Mesendoderm (in vitro differentiated cells): ENCODE data around the gene NPL.

Source experiments
- DNase-seq: peaks from one replicate; pipeline ENCODE4 v3.0.0; 2013
- H2AK5ac ChIP-seq: 2 replicates; pipeline ENCODE4 v1.6.1; 2013; ENCODE audit warnings: low read length, inconsistent platforms
- H2BK120ac ChIP-seq: 2 replicates; pipeline ENCODE4 v1.6.1; 2013; ENCODE audit warnings: low read depth, mild to moderate bottlenecking, low read length, moderate library complexity, mixed read lengths
- H2BK15ac ChIP-seq: replicated peaks from 2 replicates; pipeline ENCODE4 v1.6.1; 2013; ENCODE audit warnings: low read depth, mild to moderate bottlenecking, moderate library complexity
- H2BK5ac ChIP-seq: 2 replicates; pipeline ENCODE4 v1.6.1; 2013; ENCODE audit warnings: low read length, inconsistent platforms
- H3K18ac ChIP-seq: 2 replicates; pipeline ENCODE4 v1.6.1; 2013; ENCODE audit warnings: mild to moderate bottlenecking, low read length, mixed read lengths
- H3K23ac ChIP-seq: one replicate; pipeline ENCODE4 v1.6.1; 2013; ENCODE audit warnings: low read length
- H3K27ac ChIP-seq: 2 replicates; pipeline ENCODE4 v1.5.1; 2013; ENCODE audit warnings: low read depth, mild to moderate bottlenecking, inconsistent platforms, low read length, moderate library complexity
- H3K27me3 ChIP-seq: 2 replicates; pipeline ENCODE4 v1.6.1; 2013; ENCODE audit warnings: low read length, control low read depth, mild to moderate bottlenecking, inconsistent platforms; ENCODE audit not compliant: insufficient read depth, poor library complexity
- H3K36me3 ChIP-seq: 2 replicates; pipeline ENCODE4 v1.6.1; 2013; ENCODE audit warnings: low read length, inconsistent platforms; ENCODE audit not compliant: control insufficient read depth, insufficient read depth
- H3K4ac ChIP-seq: one replicate; pipeline ENCODE4 v1.6.1; 2013; ENCODE audit warnings: low read depth, mild to moderate bottlenecking, low read length, moderate library complexity
- H3K4me1 ChIP-seq: 2 replicates; pipeline ENCODE4 v1.6.1; 2013; ENCODE audit warnings: low read depth, low read length, inconsistent platforms; ENCODE audit not compliant: control insufficient read depth
- H3K4me2 ChIP-seq: 2 replicates; pipeline ENCODE4 v1.6.1; 2013; ENCODE audit warnings: low read length
- H3K4me3 ChIP-seq: 2 replicates; pipeline ENCODE4 v1.5.1; 2013; ENCODE audit warnings: mild to moderate bottlenecking, low read length
- H3K56ac ChIP-seq: one replicate; pipeline ENCODE4 v1.6.1; 2013; ENCODE audit warnings: low read length
- H3K79me1 ChIP-seq: 2 replicates; pipeline ENCODE4 v1.6.1; 2013; ENCODE audit warnings: low read length, inconsistent platforms
- H3K79me2 ChIP-seq: 2 replicates; pipeline ENCODE4 v1.6.1; 2013; ENCODE audit warnings: mild to moderate bottlenecking, low read length; ENCODE audit not compliant: control insufficient read depth, insufficient read depth
- H3K9ac ChIP-seq: 2 replicates; pipeline ENCODE4 v1.6.1; 2013; ENCODE audit warnings: low read length, inconsistent platforms
- H4K5ac ChIP-seq: one replicate; pipeline ENCODE4 v1.6.1; 2013; ENCODE audit warnings: low read length
- H4K8ac ChIP-seq: one replicate; pipeline ENCODE4 v1.6.1; 2013; ENCODE audit warnings: low read depth, mild to moderate bottlenecking, control low read depth, low read length, moderate library complexity
- WGBS: extraction: QIAGEN DNeasy Blood & Tissue Kit; methylation state at CpG from one replicate; pipeline ENCODE4 v1.1.7; 2013; ENCODE audit warnings: low lambda C conversion rate, missing lambda C conversion rate; ENCODE audit not compliant: insufficient coverage; ENCODE audit errors: extremely low coverage; 5-methylcytosine and 5-hydroxymethylcytosine counted together

The NPL gene

GRCh38 chr1:182770232-182770631 is 19.3 kb upstream of the NPL start:
- no peak overlapping the region for H3K27ac ChIP-seq
- H4K5ac ChIP-seq = no peak overlapping the region
- H3K4me1 ChIP-seq = peaks cover 8% of the 10 kb centered on the region
- H3K4ac ChIP-seq = no peak overlapping the region
- H2BK15ac ChIP-seq = no peak overlapping the region
- no peaks in the 10 kb centered on the region for H3K79me1 ChIP-seq
- no peak overlapping the region for H3K9ac ChIP-seq
- H3K23ac ChIP-seq = no peak overlapping the region
- no peak overlapping the region for H2AK5ac ChIP-seq
- H4K8ac ChIP-seq = no peak overlapping the region
- H3K18ac ChIP-seq = no peak overlapping the region
- H3K56ac ChIP-seq = no peak overlapping the region
- H2BK5ac ChIP-seq = no peak overlapping the region
- H3K4me2 ChIP-seq = no peak overlapping the region
- H3K27me3 ChIP-seq = no peaks in the 10 kb centered on the region
- DNase-seq = no peak
- no peaks in the 10 kb centered on the region for H3K79me2 ChIP-seq
- H3K4me3 ChIP-seq = no peak overlapping the region
- H2BK120ac ChIP-seq = no peak overlapping the region
- H3K36me3 ChIP-seq = no peaks in the 10 kb centered on the region
- no CpG with 5 or more reads among the region's 2 CpGs for WGBS

- Histone ChIP-seq H3K4me2 (no peak overlapping the region), H3K27me3 (no peaks in the 10 kb centered on the region), H3K36me3 (no peaks in the 10 kb centered on the region), H4K8ac (no peak overlapping the region), H3K79me2 (no peaks in the 10 kb centered on the region), H2BK5ac (peak overlapping the region; percentile 32), H3K23ac (no peak overlapping the region), H4K5ac (no peak overlapping the region), H2BK15ac (no peak overlapping the region), H3K4ac (no peak overlapping the region), H3K4me1 (peaks cover 8% of the 10 kb centered on the region), H2BK120ac (no peak overlapping the region), H2AK5ac (no peak overlapping the region), H3K79me1 (no peaks in the 10 kb centered on the region), H3K9ac (no peak overlapping the region), H3K18ac (no peak overlapping the region), H3K27ac (peak overlapping the region; percentile 54), H3K56ac (peak overlapping the region; percentile 22), H3K4me3 (no peak overlapping the region)
- DNase-seq = peak; percentile 64
- WGBS = no CpG with 5 or more reads among the region's 4 CpGs
These were observed 18.2 kb upstream of the NPL start for GRCh38 chr1:182771187-182771984.

- Histone ChIP-seq H3K27me3 (no peaks in the 10 kb centered on the region), H2AK5ac (no peak overlapping the region), H2BK5ac (no peak overlapping the region), H3K4me3 (no peak overlapping the region), H3K4me1 (peaks cover 4% of the 10 kb centered on the region), H3K9ac (no peak overlapping the region), H4K8ac (no peak overlapping the region), H3K27ac (no peak overlapping the region), H3K4ac (no peak overlapping the region), H2BK15ac (no peak overlapping the region), H3K79me1 (no peaks in the 10 kb centered on the region), H3K4me2 (no peak overlapping the region), H4K5ac (no peak overlapping the region), H3K79me2 (no peaks in the 10 kb centered on the region), H2BK120ac (no peak overlapping the region), H3K36me3 (no peaks in the 10 kb centered on the region), H3K56ac (no peak overlapping the region), H3K23ac (no peak overlapping the region), H3K18ac (no peak overlapping the region)
- no peak for DNase-seq
These were observed 12.2 kb upstream of the NPL start for GRCh38 chr1:182777386-182777785.

- H3K79me1 ChIP-seq = no peaks in the 10 kb centered on the region
- no peak overlapping the region for H3K9ac ChIP-seq
- no peaks in the 10 kb centered on the region for H3K36me3 ChIP-seq
- no peaks in the 10 kb centered on the region for H3K79me2 ChIP-seq
- no CpG with 5 or more reads among the region's 2 CpGs for WGBS
- H2BK5ac ChIP-seq = no peak overlapping the region
- H3K23ac ChIP-seq = no peak overlapping the region
- no peak overlapping the region for H3K4me3 ChIP-seq
- H4K8ac ChIP-seq = no peak overlapping the region
- H2BK120ac ChIP-seq = no peak overlapping the region
- no peak overlapping the region for H3K27ac ChIP-seq
- no peaks in the 10 kb centered on the region for H3K27me3 ChIP-seq
- no peak for DNase-seq
- no peak overlapping the region for H2BK15ac ChIP-seq
- no peak overlapping the region for H3K4me2 ChIP-seq
- no peak overlapping the region for H4K5ac ChIP-seq
- H3K4me1 ChIP-seq = peaks cover 4% of the 10 kb centered on the region
- H3K18ac ChIP-seq = no peak overlapping the region
- no peak overlapping the region for H3K4ac ChIP-seq
- no peak overlapping the region for H2AK5ac ChIP-seq
- no peak overlapping the region for H3K56ac ChIP-seq
These were observed 10.7 kb upstream of the NPL start for GRCh38 chr1:182778862-182779261.

GRCh38 chr1:182779530-182779929 is 10.0 kb upstream of the NPL start:
- no peak overlapping the region for H3K4ac ChIP-seq
- DNase-seq = no peak

More at GRCh38 chr1:182779530-182779929, 10.0 kb upstream of the NPL start:
- H4K8ac ChIP-seq = no peak overlapping the region
- H3K56ac ChIP-seq = no peak overlapping the region
- H2AK5ac ChIP-seq = no peak overlapping the region
- H3K36me3 ChIP-seq = no peaks in the 10 kb centered on the region
- no peaks in the 10 kb centered on the region for H3K79me1 ChIP-seq
- no peaks in the 10 kb centered on the region for H3K27me3 ChIP-seq
- H3K18ac ChIP-seq = no peak overlapping the region
- no peak overlapping the region for H3K4me3 ChIP-seq
- no peak overlapping the region for H4K5ac ChIP-seq
- H3K79me2 ChIP-seq = no peaks in the 10 kb centered on the region
- no CpG with 5 or more reads among the region's 2 CpGs for WGBS
- H3K23ac ChIP-seq = no peak overlapping the region
- H2BK5ac ChIP-seq = no peak overlapping the region
- no peak overlapping the region for H2BK120ac ChIP-seq
- peaks cover 4% of the 10 kb centered on the region for H3K4me1 ChIP-seq
- H3K4me2 ChIP-seq = no peak overlapping the region
- no peak overlapping the region for H3K9ac ChIP-seq
- no peak overlapping the region for H2BK15ac ChIP-seq
- H3K27ac ChIP-seq = no peak overlapping the region
